LNCaP clone FGC (cell line): ENCODE measurements around the gene CEMP1.

ENCODE experiments used
- DNase-seq: peaks from one replicate; pipeline ENCODE4 v3.0.0-alpha.2; 2011; ENCODE audit warnings: low read depth
- H3K4me3 ChIP-seq: 2 replicates; pipeline ENCODE4 v1.5.1; 2011; ENCODE audit warnings: mild to moderate bottlenecking, low read depth, low read length, control low read depth
- TF ChIP-seq, protein P1 (sequence below): IDR thresholded peaks from 2 replicates; pipeline ENCODE4 v1.5.1; 2012; ENCODE audit warnings: mild to moderate bottlenecking; ENCODE audit not compliant: control insufficient read depth, insufficient read depth; ENCODE audit errors: extremely low read depth

Gene CEMP1

DNA sequence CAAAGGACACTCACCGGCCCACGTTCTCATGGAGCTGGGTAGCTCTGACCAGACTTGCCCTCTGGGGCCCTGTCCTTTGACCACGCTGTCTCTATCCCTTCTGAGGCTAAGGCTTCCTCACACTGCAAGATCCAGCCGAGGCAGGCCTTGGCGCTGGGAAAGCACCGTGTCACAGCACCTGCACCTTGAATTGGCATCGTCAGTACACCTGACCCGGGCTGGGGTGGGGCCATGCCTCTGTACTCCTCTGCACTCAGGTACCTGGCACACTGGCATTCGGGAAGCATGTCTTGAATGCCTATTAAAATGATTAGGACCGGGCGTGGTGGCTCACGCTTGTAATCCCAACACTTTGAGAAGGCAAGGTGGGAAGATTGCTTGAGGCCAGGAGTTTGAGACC is 50.3 kb downstream of the CEMP1 start:
- TF ChIP-seq, protein P1, sequence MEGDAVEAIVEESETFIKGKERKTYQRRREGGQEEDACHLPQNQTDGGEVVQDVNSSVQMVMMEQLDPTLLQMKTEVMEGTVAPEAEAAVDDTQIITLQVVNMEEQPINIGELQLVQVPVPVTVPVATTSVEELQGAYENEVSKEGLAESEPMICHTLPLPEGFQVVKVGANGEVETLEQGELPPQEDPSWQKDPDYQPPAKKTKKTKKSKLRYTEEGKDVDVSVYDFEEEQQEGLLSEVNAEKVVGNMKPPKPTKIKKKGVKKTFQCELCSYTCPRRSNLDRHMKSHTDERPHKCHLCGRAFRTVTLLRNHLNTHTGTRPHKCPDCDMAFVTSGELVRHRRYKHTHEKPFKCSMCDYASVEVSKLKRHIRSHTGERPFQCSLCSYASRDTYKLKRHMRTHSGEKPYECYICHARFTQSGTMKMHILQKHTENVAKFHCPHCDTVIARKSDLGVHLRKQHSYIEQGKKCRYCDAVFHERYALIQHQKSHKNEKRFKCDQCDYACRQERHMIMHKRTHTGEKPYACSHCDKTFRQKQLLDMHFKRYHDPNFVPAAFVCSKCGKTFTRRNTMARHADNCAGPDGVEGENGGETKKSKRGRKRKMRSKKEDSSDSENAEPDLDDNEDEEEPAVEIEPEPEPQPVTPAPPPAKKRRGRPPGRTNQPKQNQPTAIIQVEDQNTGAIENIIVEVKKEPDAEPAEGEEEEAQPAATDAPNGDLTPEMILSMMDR = no peak
- no peak for DNase-seq
- no peak overlapping the region for H3K4me3 ChIP-seq
